Measurements from ENCODE around the gene PRKAR2B.

PRKAR2B gene
- 0.72 to 1.6 reads per million in 2 donors for total RNA-seq

DNA sequence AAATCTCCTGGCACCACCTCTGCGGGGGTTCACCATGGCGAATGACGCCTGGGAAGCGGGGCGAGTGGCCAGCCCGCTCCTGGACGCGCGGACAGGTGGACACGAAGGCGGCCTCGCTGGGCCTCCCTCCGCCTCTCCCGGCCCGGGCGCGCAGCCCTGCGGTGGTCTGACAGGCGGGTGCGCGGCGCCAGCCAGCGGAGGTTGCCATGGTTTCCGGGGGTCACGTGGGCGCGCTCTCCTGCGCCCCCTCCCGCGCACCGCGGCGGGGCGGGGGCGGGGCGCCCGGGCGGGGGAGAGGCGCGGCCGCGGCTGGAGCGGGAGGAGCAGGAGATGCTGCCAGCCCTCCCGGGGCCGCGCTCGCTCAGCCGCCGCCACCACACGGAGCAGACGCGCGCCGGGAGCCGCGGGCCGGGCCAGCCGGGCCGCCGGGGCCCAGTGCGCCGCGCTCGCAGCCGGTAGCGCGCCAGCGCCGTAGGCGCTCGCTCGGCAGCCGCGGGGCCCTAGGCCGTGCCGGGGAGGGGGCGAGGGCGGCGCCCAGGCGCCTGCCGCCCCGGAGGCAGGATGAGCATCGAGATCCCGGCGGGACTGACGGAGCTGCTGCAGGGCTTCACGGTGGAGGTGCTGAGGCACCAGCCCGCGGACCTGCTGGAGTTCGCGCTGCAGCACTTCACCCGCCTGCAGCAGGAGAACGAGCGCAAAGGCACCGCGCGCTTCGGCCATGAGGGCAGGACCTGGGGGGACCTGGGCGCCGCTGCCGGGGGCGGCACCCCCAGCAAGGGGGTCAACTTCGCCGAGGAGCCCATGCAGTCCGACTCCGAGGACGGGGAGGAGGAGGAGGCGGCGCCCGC, at the start of gene PRKAR2B:
TSS of gene PRKAR2B (plus strand) at position 359 of the 848 bp plus-strand sequence. CDS start at position 562, 203 bp downstream.
- peak; percentile 70 for DNase-seq

DNA sequence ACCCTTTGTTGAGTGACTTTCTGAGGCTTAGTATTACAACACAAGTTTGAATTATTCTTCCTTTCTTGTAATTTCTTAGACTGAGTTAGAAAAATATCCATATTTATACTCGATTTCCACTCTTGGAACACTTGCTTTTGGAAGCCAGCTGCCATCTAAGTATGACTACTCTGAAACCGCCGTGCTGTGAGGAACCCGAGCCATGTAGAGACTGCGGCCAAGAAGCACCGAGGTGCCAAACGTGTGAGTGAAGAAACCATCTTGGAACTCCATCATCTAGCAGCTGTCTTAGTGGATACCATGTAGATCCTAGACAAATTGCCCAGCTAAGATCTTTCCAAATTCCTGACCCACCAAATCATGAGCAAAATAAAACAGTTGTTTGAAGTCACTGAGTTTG, 49.7 kb upstream of the PRKAR2B start:
- no peak for DNase-seq

DNA sequence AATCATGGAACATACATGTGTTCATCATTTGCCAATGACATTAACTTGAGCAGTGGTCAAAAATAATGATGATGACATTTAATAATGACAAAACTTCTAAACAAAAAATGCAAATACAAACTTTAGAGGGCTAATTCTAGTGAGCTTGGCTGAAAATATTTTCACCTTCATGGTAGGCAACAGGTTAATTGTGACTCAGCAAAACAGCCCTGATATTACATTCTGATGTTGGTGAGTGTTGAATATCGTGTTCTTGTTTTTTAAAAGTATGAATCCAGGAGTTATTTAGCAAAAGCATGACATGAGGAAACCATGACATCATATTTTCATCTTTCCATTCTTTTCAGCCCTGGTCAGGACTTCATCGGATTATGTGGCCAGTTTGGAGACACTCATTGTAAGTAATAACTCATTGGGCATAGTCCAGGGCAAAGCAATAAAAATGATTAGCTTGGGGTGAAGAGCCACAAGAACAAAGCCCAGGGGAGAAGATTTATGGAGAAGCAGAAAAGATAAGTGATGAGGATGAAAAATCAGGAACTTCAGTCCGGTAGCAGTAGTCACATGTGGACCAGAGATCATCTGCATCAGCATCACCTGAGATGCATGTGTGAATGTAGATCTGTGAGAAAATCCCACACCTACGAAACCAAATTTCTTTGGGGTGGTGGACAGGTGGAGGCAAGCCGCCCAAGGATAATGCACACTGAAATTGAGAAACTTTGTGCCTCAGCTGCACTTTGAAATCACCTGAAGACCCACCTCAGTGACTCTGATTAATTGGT, 46.8 kb upstream of the PRKAR2B start:
- DNase-seq: no peak

DNA sequence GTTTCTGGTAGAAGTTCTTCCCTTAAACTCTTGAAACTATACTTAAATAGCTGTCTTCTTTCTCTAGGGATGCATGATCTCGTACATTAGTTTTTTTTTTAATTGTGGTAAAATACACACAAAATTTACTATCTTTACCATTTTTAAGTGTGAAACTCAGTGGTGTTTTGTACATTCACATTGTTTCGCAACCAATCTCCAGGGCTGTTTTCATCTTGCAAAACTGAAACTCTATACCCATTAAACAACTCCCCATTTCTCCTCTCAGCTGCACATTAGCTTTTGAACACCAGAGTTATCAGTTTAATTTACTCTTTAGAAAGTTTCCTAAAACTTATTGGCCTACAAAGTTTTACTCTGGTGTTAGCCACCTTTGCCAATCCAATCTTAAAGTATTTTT, 45.5 kb upstream of the PRKAR2B start:
- DNase-seq: no peak

DNA sequence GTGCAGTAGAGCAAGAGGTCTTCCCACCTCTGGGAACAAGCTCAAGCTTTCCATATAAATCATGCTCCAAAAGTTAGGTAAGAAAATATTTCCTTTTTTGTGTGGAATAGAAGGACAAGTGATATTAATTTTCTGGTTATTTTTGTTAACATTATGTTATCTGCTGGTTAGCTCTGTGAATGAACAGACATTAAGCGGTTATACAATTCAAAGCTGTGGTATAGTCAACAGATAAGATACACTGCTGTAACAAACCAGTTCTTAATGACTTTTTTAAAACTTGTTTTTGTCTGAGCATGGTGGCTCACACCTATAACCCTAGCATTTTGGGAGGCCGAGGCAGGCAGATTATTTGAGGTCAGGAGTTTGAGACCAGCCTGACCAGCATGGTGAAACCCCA, 43.0 kb upstream of the PRKAR2B start:
- DNase-seq: no peak

DNA sequence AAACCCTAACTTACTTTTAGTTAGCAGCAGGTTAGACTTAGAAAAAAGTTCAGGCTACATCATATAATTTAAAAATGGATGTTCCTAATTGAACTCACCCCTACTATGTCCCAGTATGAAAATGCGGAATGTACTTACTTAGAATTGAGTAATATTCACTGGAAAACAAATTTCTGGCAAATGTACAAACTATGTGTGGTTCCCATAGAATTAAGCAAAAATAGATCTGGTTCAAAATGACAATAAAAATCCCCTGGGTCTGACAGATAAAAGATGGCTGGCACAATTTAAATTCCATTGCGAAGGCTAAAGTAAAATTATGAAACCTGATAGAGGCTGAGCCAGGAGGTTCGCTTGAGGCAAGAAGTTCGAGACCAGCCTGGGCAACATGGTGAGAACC, 42.4 kb upstream of the PRKAR2B start:
- DNase-seq: no peak

DNA sequence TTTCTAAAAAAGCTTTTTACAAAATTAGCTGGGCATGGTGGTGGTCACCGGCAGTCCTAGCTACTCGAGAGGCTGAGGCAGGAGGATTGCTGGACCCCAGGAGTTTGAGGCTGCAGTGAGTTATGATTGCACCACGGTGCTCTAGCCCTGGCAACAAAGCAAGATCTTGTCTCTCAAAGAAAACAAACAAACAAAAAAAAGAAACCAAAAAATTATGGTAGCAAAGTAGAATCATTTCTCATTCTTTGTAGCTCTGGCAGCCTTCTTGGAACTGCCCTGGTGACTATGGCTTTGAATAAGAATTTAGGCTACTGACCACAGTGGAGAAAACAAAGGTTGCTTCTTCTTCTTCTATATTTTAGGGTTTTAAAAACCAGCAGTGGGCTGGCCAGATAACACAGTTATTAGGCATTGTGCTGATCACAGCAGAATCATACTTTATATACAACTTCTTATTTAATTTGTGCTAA, 41.9 kb upstream of the PRKAR2B start:
- DNase-seq: no peak

DNA sequence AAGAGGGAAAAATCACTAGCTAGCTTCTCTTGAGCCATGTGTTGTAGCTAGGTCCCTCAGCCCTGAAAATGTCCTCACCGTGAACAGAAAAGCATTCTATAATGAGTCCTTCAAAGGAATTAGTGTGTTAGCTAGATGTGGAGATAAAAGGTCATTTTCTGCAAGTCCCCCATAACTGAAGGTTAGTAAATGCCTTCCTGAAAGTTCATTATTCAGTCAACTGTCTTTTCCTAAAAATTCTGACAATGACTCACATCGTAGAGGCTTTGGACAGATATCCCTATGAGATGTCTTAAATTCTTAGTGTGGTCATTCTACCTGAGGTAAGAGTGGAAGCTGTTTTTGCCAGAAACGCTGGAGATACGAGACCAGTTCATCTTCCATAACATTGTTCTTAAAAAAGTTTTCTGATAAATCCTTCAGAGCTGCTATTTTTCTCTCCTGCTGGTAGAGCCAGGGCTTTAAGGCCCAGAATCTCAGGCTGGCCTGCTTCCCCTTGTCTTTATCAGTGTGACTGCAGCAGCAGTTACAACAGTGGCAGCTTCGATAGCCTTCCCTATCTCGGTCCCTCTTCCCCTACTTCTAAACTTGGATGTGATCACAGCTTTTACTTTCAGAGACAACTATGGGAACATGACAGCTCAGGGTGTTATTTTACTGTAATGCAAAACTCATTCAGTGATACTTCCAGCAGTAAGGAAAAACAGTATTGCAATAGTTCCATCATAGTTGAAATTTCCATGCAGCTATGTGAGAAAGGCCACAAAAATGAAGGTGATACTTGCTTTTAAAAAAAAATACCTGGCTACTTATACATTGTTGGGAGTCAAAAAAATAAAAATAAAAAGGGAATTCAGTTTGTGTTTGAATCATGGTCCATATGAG, 37.3 kb upstream of the PRKAR2B start:
- no peak for DNase-seq

DNA sequence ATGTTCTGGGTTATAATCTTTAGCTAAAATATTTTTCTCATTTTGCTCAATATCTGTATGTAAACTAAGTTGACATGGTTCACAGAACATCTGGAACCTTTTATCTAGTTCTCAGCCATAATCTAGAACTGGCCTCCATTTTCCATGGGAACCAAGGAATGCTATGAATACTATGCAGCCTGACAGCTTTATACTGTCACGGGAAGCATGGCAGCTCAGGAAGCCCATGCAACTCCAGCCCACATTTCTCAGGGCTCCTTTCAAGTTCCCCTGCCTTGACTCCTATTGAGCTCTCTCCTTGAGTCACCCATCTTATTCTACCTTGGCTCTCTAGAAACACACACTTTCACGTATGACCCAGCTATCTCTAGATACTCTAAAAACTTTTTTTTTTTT, 36.6 kb upstream of the PRKAR2B start:
- no peak for DNase-seq

DNA sequence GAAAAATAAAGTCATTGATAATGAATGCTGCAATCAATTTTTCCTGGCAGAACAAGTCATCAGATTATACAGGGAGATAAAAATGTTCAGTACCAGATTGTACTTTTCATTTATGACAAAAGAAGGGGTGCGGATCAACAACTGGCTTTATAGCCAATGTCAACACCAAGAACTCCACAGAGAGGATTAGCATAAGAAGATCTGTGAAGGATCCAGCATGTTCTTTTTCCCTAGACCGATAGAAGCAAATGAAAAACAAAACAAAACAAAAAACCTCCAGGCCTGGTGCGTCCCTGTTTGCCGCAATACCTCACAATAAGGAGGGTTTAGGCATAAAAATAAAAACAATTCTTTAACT, 34.7 kb upstream of the PRKAR2B start:
- DNase-seq: no peak

DNA sequence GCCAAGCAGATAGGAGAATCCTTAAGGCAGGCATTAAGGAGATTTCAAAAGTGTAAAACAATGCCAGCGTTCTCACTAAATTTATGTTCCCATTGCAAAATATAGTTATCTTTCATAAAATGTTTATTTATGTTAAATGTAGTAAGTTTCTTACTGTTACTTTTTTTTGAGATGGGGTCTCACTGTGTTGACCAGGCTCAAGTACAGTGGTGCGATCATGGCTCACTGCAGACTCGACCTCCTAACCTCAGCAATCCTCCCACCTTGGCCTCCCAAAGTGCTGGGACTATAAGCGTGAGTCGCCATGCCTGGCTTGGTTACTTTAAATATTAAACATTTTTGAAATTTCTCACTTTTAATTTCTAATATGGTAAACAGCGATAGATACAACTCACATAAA, 31.8 kb upstream of the PRKAR2B start:
- DNase-seq: no peak

DNA sequence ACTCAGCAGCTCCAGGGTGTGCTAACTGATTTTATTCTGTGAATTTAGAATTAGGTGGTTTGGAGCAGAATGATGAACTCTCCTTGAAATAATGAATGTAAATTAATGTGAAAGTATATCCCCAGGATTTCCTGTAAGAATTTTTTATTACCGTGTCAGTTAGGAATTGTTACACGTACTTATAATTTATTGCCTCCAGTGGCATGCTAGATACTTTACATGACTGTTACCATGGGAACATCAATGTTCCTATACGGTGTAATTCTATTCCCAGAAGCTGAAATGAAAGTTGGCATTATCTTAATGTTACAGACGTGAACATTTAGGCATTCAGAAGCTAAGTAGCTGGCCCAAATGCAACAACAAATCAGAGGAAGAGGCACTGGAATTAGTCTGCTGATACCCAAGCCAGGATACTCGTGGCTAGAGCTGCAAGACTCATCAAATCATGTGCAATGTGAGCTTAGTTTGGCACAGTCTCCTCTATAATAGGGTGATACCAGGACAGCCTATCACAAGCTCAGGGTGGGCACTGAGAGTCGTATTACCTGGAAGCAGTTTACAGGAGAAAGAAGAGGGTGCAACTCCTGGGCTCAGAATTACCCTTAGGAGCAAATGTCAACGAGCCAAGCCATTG, 30.0 kb upstream of the PRKAR2B start:
- no peak for DNase-seq

DNA sequence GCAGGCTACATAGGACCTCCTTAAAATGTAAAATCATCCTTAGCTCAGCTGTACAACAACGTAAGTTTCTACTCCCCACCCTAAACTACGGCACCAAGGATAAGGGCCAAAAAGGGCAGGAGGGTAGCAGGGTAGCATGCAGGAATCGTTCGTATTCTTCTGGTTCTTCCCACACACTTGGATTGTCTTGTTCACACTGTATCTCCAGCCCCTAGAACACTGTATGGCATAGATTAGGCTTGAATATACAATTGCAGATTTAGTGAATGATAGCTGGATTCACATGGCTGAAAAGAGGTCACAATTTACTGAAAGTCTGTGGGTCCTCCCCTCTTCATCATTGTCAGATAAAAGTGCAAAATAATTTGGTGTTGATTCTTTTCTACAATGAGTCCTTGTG, 28.2 kb upstream of the PRKAR2B start:
- DNase-seq: no peak

DNA sequence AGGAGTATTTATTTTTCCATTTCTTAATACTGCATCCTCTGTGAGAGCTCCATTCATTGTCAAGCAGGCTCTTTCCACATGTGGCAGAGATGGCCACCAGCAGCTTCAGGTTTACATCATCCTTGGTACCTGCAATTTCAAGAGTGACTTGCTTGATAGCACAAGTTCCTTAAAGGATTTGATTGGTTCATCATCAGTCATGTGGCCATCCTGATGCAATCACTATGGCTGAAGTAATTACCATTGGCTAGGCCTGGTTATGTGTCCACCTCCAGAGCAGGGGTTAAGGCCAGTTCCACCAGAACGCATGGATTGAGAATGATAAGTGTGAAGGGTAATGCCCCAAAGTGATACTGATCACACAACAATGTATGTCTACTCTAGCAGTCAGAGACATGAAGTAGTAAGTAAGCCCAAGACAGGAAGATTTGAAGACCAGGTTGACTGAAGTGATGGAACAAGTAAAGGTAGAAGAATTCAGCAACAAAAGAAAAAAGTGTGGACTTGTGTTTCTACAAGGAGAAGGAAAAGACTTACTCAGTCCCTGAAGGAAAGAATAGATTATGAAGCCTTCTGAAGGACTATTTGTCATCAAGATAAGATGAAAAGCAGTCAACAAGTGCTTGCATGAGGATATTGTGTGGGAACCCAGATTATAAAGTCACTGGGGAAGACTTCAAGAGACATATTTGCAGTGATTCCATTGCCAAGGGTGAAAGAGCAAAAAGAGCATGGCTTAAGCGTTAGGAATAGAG, 26.4 kb upstream of the PRKAR2B start:
- no peak for DNase-seq

DNA sequence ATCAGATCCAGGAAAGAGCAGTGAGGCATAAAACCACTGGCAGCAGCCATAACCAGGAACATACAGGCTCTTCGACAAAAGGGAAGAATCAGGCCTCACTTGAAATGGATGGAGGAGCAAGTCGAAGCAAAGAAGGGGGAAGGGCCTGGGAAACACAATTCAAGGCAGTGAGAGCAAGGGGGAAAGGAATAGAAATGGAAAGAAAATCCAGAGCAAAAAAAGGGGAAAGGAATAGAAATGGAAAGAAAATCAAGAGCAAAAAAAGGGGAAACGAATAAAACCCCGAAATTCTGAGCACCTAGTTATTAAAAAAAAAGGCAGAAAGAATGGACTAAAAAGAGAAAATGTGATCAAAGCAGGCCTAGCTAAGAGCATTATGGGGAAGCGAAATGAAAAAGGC, 24.1 kb upstream of the PRKAR2B start:
- DNase-seq: no peak

DNA sequence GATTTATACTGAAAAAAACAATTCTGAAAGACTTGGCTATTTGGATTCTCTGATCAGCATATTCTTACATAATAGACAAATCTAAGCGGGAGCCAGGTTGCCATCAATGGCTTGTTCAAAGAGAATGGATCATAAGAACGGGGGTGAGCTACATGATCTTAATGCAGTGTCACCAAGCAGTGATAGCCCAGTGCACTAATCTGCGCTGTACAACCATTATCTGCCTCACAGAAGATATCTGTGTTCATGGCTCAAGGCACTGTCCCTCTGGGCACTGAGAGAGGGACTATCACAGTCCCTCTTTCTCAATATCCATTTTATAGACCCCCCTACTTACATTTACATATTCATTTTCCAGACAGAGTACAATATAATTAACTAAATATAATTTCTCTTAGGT, 22.9 kb upstream of the PRKAR2B start:
- no peak for DNase-seq

DNA sequence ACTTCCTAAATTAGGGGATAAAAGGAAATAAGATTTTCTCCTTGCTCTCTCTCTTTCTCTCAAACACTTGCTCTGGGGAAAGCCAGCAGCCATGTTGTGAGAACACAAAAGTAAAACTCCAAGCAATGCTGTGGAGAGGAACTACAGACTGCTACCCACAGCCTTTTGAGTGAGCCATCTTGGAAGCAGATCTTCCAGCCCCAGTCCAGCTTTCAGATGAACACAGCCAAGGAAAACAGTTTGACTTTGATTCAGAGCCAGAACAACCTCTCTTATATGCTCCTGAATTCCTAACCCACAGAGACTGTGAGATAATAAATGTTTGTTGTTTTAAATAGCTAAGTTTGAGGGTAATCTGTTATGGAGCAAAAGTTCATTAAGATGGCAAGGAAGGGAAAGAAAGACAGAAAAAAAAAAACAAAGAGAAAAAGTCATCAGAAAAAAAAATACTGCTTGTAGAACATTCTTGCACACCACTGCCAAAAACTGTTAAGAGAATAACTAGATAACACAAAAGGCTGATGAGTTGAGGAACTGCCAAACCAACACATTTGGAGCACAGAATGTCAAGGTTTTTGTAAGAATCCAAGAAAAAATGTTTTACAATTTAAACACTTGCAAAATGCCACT, 20.9 kb upstream of the PRKAR2B start:
- no peak for DNase-seq

DNA sequence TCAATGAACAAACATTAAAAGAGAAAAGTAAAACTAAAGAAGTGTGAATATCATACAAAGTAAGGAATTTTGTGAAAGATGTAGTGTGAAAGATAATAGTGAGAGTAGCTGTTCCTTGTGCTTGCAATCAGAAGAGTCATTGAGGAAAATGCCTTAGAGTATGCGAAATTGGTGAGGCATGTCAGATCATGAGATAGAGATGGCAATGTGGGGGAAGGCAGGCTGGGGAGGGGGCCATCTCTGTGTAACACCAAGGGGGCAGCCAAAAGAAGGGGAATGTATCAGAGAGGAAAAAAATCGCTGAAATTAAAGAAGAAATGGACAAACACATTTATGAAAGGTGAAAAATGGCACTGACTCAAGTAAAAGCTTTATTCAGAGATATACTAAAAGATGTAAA, 19.6 kb upstream of the PRKAR2B start:
- DNase-seq: no peak

DNA sequence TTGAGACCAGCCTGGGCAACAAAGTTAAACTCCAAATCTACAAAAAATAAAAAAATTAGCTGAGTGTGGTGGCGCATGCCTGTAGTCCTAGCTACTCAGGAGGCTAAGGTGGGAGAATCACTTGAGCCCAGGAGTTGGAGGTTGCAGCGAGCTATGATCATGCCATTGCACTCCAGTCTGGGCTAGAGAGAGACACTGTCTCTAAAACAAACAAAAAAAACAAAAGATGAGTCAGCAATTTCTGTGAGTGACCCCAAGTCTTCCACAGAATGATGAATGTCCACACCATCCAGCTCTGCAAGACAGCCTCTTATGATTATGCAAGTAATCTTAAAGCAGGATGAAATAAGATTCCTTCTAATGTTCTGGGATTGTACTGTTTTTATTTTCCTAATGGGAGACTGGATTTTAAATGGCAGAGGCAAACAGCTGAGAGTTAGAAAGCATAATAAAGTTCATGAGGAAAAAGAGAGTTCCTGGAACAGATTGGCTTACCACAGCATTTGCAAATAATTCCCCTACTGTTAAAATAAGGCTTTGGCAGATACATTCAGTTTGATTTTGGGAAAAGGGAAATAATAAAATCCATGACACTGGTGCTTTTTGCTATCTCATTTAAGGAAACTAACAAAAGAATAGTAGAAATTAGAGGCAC, 18.9 kb upstream of the PRKAR2B start:
- DNase-seq: no peak

DNA sequence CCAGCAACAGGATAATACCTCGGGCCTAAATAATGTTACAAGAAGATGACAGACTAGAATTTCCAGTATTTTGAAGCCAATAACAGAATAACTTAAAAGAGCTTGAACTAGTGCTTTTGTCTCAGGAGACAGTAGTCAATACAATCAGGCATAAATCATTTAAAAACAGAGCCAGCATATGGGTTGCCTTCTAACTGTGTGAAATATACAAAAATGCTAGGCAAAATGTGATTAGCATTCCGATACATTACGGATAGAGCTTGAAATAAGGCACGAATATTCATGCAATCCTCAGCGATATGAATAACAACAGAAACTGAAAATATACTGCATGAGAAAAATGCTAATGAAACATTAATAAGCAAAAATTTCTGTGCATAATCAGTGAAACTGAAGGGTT, 18.3 kb upstream of the PRKAR2B start:
- no peak for DNase-seq

DNA sequence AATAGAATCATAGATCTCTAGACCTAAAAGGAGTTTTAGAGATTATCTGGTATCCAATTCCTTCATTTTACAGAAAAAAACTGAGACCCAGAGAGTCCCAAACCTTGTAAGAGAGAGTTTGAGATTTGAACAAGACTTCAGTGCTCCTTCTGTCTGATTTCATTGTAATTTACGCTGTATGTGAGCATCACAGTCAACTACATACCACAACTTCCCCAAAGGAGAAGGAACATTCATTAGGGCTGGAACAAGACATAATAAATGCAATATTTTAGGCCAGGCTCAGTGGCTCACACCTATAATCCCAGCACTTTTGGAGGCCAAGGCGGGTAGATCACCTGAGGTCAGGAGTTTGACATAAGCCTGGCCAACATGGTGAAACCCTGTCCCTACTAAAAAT, 17.3 kb upstream of the PRKAR2B start:
- DNase-seq: no peak

All from T-helper 9 cell (primary cell).